GM23248 (cell line): ENCODE data around the gene FOXN3.

ENCODE experiments used
- EZH2 ChIP-seq: fragments of 200-600 bp; sonication (generic); IDR thresholded peaks from 2 replicates; pipeline ENCODE4 v1.6.1; 2018; ENCODE audit warnings: antibody characterized with exemption, mild to moderate bottlenecking; ENCODE audit not compliant: insufficient read depth, poor library complexity, severe bottlenecking
- EZH2phosphoT487 ChIP-seq: fragments of 200-600 bp; sonication (generic); IDR thresholded peaks from 2 replicates; pipeline ENCODE4 v1.6.1; 2018; ENCODE audit warnings: antibody characterized with exemption, moderate library complexity, mild to moderate bottlenecking, low read depth; ENCODE audit not compliant: insufficient read depth

GRCh38 chr14:89215531-89215930 is 201.5 kb downstream of the FOXN3 start:
- no peak for TF ChIP-seq EZH2
- TF ChIP-seq EZH2phosphoT487 = no peak
